HUES6 (cell line): ENCODE data around the gene ZNF385B.

Experiments used
- H3K27ac ChIP-seq: 2 replicates; pipeline ENCODE4 v1.7.0; 2013; ENCODE audit warnings: low read depth, mild to moderate bottlenecking, low read length, inconsistent platforms
- H3K27me3 ChIP-seq: 2 replicates; pipeline ENCODE4 v1.6.1; 2013; ENCODE audit warnings: low read length; ENCODE audit not compliant: control insufficient read depth, insufficient read depth
- H3K36me3 ChIP-seq: 2 replicates; pipeline ENCODE4 v1.6.1; 2013; ENCODE audit warnings: low read length; ENCODE audit not compliant: control insufficient read depth, insufficient read depth
- H3K4me1 ChIP-seq: 2 replicates; pipeline ENCODE4 v1.6.1; 2013; ENCODE audit warnings: low read length; ENCODE audit not compliant: control insufficient read depth, insufficient read depth
- H3K4me3 ChIP-seq: 2 replicates; pipeline ENCODE4 v1.5.1; 2013; ENCODE audit warnings: low read depth, low read length
- H3K9ac ChIP-seq: one replicate; pipeline ENCODE4 v1.6.1; 2013; ENCODE audit warnings: mild to moderate bottlenecking, low read length
- H3K9me3 ChIP-seq: 2 replicates; pipeline ENCODE4 v1.6.1; 2013; ENCODE audit warnings: low read depth, low read length; ENCODE audit not compliant: control insufficient read depth, insufficient read depth

Gene ZNF385B

GRCh38 chr2:179703702-179704101, 157.7 kb downstream of the ZNF385B start:
- Histone ChIP-seq H3K9ac (no peak overlapping the region), H3K4me3 (no peak overlapping the region), H3K36me3 (no peaks in the 10 kb centered on the region), H3K4me1 (no peaks in the 10 kb centered on the region), H3K27me3 (no peaks in the 10 kb centered on the region), H3K27ac (no peak overlapping the region), H3K9me3 (no peaks in the 10 kb centered on the region)

- Histone ChIP-seq H3K9ac (no peak overlapping the region), H3K36me3 (no peaks in the 10 kb centered on the region), H3K9me3 (no peaks in the 10 kb centered on the region), H3K4me3 (no peak overlapping the region), H3K27me3 (no peaks in the 10 kb centered on the region), H3K27ac (no peak overlapping the region), H3K4me1 (no peaks in the 10 kb centered on the region)
Observed at GRCh38 chr2:179702912-179703311, 158.5 kb downstream of the ZNF385B start.

GRCh38 chr2:179701524-179702110, 159.8 kb downstream of the ZNF385B start:
- Histone ChIP-seq H3K4me1 (no peaks in the 10 kb centered on the region), H3K27ac (no peak overlapping the region), H3K36me3 (no peaks in the 10 kb centered on the region), H3K9ac (no peak overlapping the region), H3K9me3 (no peaks in the 10 kb centered on the region), H3K4me3 (no peak overlapping the region), H3K27me3 (no peaks in the 10 kb centered on the region)

- Histone ChIP-seq H3K9ac (no peak overlapping the region), H3K4me3 (no peak overlapping the region), H3K9me3 (no peaks in the 10 kb centered on the region), H3K27me3 (no peaks in the 10 kb centered on the region), H3K27ac (no peak overlapping the region), H3K4me1 (0 out of 2 replicates have a peak, but pooled peaks cover 7% of the 10 kb centered on the region), H3K36me3 (no peaks in the 10 kb centered on the region)
Observed at GRCh38 chr2:179695486-179695885, 165.9 kb downstream of the ZNF385B start.

GRCh38 chr2:179694963-179695362, 166.4 kb downstream of the ZNF385B start:
- H3K9ac ChIP-seq = no peak overlapping the region
- no peak overlapping the region for H3K4me3 ChIP-seq
- H3K9me3 ChIP-seq = no peaks in the 10 kb centered on the region
- no peak overlapping the region for H3K27ac ChIP-seq
- H3K27me3 ChIP-seq = no peaks in the 10 kb centered on the region
- no peaks in the 10 kb centered on the region for H3K36me3 ChIP-seq
- 0 out of 2 replicates have a peak, but pooled peaks cover 7% of the 10 kb centered on the region for H3K4me1 ChIP-seq

- Histone ChIP-seq H3K9ac (no peak overlapping the region), H3K27ac (no peak overlapping the region), H3K4me1 (0 out of 2 replicates have a peak, but pooled peaks cover 7% of the 10 kb centered on the region), H3K9me3 (no peaks in the 10 kb centered on the region), H3K27me3 (no peaks in the 10 kb centered on the region), H3K36me3 (no peaks in the 10 kb centered on the region), H3K4me3 (no peak overlapping the region)
Observed at GRCh38 chr2:179692610-179693009, 168.8 kb downstream of the ZNF385B start.

- Histone ChIP-seq H3K27me3 (no peaks in the 10 kb centered on the region), H3K4me3 (no peak overlapping the region), H3K4me1 (0 out of 2 replicates have a peak, but pooled peaks cover 7% of the 10 kb centered on the region), H3K36me3 (no peaks in the 10 kb centered on the region), H3K27ac (no peak overlapping the region), H3K9ac (no peak overlapping the region), H3K9me3 (no peaks in the 10 kb centered on the region)
Observed at GRCh38 chr2:179692043-179692442, 169.4 kb downstream of the ZNF385B start.

GRCh38 chr2:179691235-179691634, 170.2 kb downstream of the ZNF385B start:
- H3K4me1 ChIP-seq = 0 out of 2 replicates have a peak, but pooled peaks cover 7% of the 10 kb centered on the region
- H3K9ac ChIP-seq = no peak overlapping the region
- H3K27me3 ChIP-seq = no peaks in the 10 kb centered on the region
- no peak overlapping the region for H3K27ac ChIP-seq
- H3K4me3 ChIP-seq = no peak overlapping the region
- H3K9me3 ChIP-seq = peaks cover 3% of the 10 kb centered on the region; the same call in 1 of the 2 replicates
- H3K36me3 ChIP-seq = no peaks in the 10 kb centered on the region

GRCh38 chr2:179686718-179687342, 174.6 kb downstream of the ZNF385B start:
- Histone ChIP-seq H3K9ac (no peak overlapping the region), H3K27ac (no peak overlapping the region), H3K36me3 (no peaks in the 10 kb centered on the region), H3K9me3 (peaks cover 4% of the 10 kb centered on the region; the same call in 1 of the 2 replicates), H3K27me3 (no peaks in the 10 kb centered on the region), H3K4me3 (no peak overlapping the region), H3K4me1 (no peaks in the 10 kb centered on the region)

- no peaks in the 10 kb centered on the region for H3K27me3 ChIP-seq
- peaks cover 4% of the 10 kb centered on the region; the same call in 1 of the 2 replicates for H3K9me3 ChIP-seq
- H3K36me3 ChIP-seq = no peaks in the 10 kb centered on the region
- H3K4me1 ChIP-seq = no peaks in the 10 kb centered on the region
- no peak overlapping the region for H3K27ac ChIP-seq
- H3K4me3 ChIP-seq = no peak overlapping the region
- no peak overlapping the region for H3K9ac ChIP-seq
Observed at GRCh38 chr2:179686069-179686468, 175.3 kb downstream of the ZNF385B start.

GRCh38 chr2:179685146-179685545, 176.3 kb downstream of the ZNF385B start:
- Histone ChIP-seq H3K36me3 (no peaks in the 10 kb centered on the region), H3K27me3 (no peaks in the 10 kb centered on the region), H3K9me3 (peaks cover 4% of the 10 kb centered on the region; the same call in 1 of the 2 replicates), H3K4me3 (no peak overlapping the region), H3K4me1 (no peaks in the 10 kb centered on the region), H3K9ac (no peak overlapping the region), H3K27ac (no peak overlapping the region)
